WTC11 (cell line): ENCODE data around the gene SETX. TPM values are rescaled to one million over a fixed set of nuclear protein-coding genes. Genes with fewer than 3 reads are reported as not detected.

Experiments used
- ATAC-seq: fragments of 200-7000 bp; cut with Tn5 transposase; 2 replicates; pipeline ENCODE4 v1.10.0; 2021; ENCODE audit warnings: mild to moderate bottlenecking, moderate library complexity
- CTCF ChIA-PET: fragments of 300-600 bp; sonication (Branson Sonifier 250); formaldehyde crosslinking; loops from one replicate; lab custom pipeline; 2021; ENCODE audit warnings: antibody characterized with exemption; lab: Charles Lee
- POLR2A ChIA-PET: fragments of 350-600 bp; sonication (Branson Sonifier 250); formaldehyde crosslinking; loops from one replicate; lab custom pipeline; 2021; ENCODE audit warnings: antibody characterized with exemption; lab: Charles Lee
- DNase-seq: peaks from one replicate; pipeline ENCODE4 v3.0.0; 2021; ENCODE audit warnings: low spot score
- H3K27ac Mint-ChIP-seq: 2 replicates; pipeline ENCODE4 v1.8.0; 2021; ENCODE audit warnings: mixed read lengths
- H3K27me3 Mint-ChIP-seq: 2 replicates; pipeline ENCODE4 v1.8.0; 2021; ENCODE audit warnings: low read depth, mild to moderate bottlenecking, moderate library complexity, mixed read lengths
- H3K36me3 Mint-ChIP-seq: 2 replicates; pipeline ENCODE4 v1.8.0; 2021; ENCODE audit warnings: mixed read lengths
- H3K4me1 Mint-ChIP-seq: 2 replicates; pipeline ENCODE4 v1.8.0; 2022; ENCODE audit warnings: mixed read lengths
- H3K4me3 Mint-ChIP-seq: 2 replicates; pipeline ENCODE4 v1.8.0; 2021; ENCODE audit warnings: mild to moderate bottlenecking, moderate library complexity, mixed read lengths
- H3K9me3 Mint-ChIP-seq: 2 replicates; pipeline ENCODE4 v1.8.0; 2021; ENCODE audit warnings: mixed read lengths
- ATF2 ChIP-seq: sonication (generic); formaldehyde crosslinking; IDR thresholded peaks from 2 replicates; pipeline ENCODE4 v1.8.1; 2022; ENCODE audit warnings: low read depth, missing genetic modification reagents, borderline replicate concordance
- EMX1 ChIP-seq: fragments of 250-450 bp; sonication (Bioruptor Pico); IDR thresholded peaks from 2 replicates; pipeline ENCODE4 v1.8.0; 2021; ENCODE audit warnings: mild to moderate bottlenecking
- MLX ChIP-seq: sonication (generic); formaldehyde crosslinking; IDR thresholded peaks from 2 replicates; pipeline ENCODE4 v1.8.1; 2023; ENCODE audit warnings: mild to moderate bottlenecking, missing genetic modification reagents, moderate library complexity
- MXD4 ChIP-seq: fragments of 250-450 bp; sonication (Bioruptor Pico); IDR thresholded peaks from 2 replicates; pipeline ENCODE4 v1.8.0; 2021; ENCODE audit warnings: mild to moderate bottlenecking, moderate library complexity, borderline replicate concordance
- NFATC4 ChIP-seq: fragments of 250-450 bp; sonication (Bioruptor Pico); IDR thresholded peaks from 2 replicates; pipeline ENCODE4 v1.9.0; 2021; ENCODE audit warnings: mild to moderate bottlenecking
- NR3C1 ChIP-seq: sonication (generic); formaldehyde crosslinking; conservative IDR thresholded peaks from 2 replicates; pipeline ENCODE4 v1.8.1; 2023; ENCODE audit warnings: low read depth, mild to moderate bottlenecking, missing genetic modification reagents
- RELA ChIP-seq: sonication (generic); formaldehyde crosslinking; IDR thresholded peaks from 2 replicates; pipeline ENCODE4 v1.8.1; 2022; ENCODE audit warnings: missing genetic modification reagents, mild to moderate bottlenecking, borderline replicate concordance
- SOX15 ChIP-seq: fragments of 250-450 bp; sonication (Bioruptor Pico); IDR thresholded peaks from 2 replicates; pipeline ENCODE4 v1.9.0; 2021; ENCODE audit warnings: mild to moderate bottlenecking
- TEAD1 ChIP-seq: sonication (generic); formaldehyde crosslinking; IDR thresholded peaks from 2 replicates; pipeline ENCODE4 v1.8.0; 2022; ENCODE audit warnings: mild to moderate bottlenecking, missing genetic modification reagents
- ZNF121 ChIP-seq: sonication (generic); formaldehyde crosslinking; IDR thresholded peaks from 2 replicates; pipeline ENCODE4 v1.8.0; 2023; ENCODE audit warnings: missing genetic modification reagents
- ZNF138 ChIP-seq: sonication (generic); formaldehyde crosslinking; conservative IDR thresholded peaks from 2 replicates; pipeline ENCODE4 v1.8.1; 2022; ENCODE audit warnings: mild to moderate bottlenecking, moderate library complexity, missing genetic modification reagents
- ZNF317 ChIP-seq: sonication (generic); formaldehyde crosslinking; IDR thresholded peaks from 2 replicates; pipeline ENCODE4 v1.8.1; 2023; ENCODE audit warnings: low read depth, mild to moderate bottlenecking, moderate library complexity, missing genetic modification reagents, borderline replicate concordance
- ZNF532 ChIP-seq: fragments of 250-450 bp; sonication (Bioruptor Pico); IDR thresholded peaks from 2 replicates; pipeline ENCODE4 v1.9.0; 2021; ENCODE audit warnings: mild to moderate bottlenecking, borderline replicate concordance
- total RNA-seq: library from RNA; stranded (reverse); gene quantifications from 3 replicates; pipeline ENCODE4 v1.2.3, GENCODE V29; 2021
- TF ChIP-seq, protein P1 (sequence below): sonication (generic); formaldehyde crosslinking; IDR thresholded peaks from 2 replicates; pipeline ENCODE4 v1.8.0; 2022; ENCODE audit warnings: mild to moderate bottlenecking, missing genetic modification reagents
- TF ChIP-seq, protein P2 (sequence below): sonication (generic); formaldehyde crosslinking; IDR thresholded peaks from 2 replicates; pipeline ENCODE4 v1.8.1; 2023; ENCODE audit warnings: mild to moderate bottlenecking, missing genetic modification reagents, moderate library complexity
- TF ChIP-seq, protein P3 (sequence below): sonication (generic); formaldehyde crosslinking; IDR thresholded peaks from 2 replicates; pipeline ENCODE4 v1.8.1; 2023; ENCODE audit warnings: mild to moderate bottlenecking, missing genetic modification reagents
- TF ChIP-seq, protein P4 (sequence below): sonication (generic); formaldehyde crosslinking; IDR thresholded peaks from 2 replicates; pipeline ENCODE4 v1.8.1; 2022; ENCODE audit warnings: mild to moderate bottlenecking, missing genetic modification reagents, moderate library complexity, borderline replicate concordance

The SETX gene
- total RNA-seq, 1 experiment from 2014 or later = 30.1 TPM

DNA sequence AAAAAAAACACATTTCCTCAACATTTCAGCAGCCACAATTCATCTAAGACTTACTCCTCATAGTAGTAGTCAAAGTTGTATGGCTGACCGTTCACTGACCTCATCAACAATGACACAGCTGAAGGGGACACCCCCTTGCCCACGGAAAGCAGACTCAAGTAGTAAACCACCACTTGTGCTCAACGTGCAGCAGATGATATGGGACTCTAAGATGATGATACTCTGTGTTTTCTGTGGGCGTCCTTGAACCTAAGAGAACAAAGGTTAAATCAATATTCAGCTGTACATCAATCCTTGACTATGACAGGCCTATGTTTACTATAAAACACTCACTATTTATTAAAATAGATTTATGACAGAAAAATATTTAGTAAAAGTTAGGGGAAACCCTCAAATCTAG is 71.6 kb downstream of the SETX start:
- peaks cover 69% of the 10 kb centered on the region for H3K36me3 Mint-ChIP-seq
- H3K27ac Mint-ChIP-seq = no peak overlapping the region
- no peaks in the 10 kb centered on the region for H3K4me1 Mint-ChIP-seq
- TF ChIP-seq ZNF138 (CRISPR knock-in tag) (no peak), SOX15 (CRISPR knock-in tag) (no peak), ZNF121 (no peak), NR3C1 (CRISPR knock-in tag) (no peak), RELA (CRISPR knock-in tag) (no peak), EMX1 (CRISPR knock-in tag) (no peak), TEAD1 (CRISPR knock-in tag) (no peak), MLX (CRISPR knock-in tag) (no peak), ZNF532 (no peak), NFATC4 (no peak), ZNF317 (CRISPR knock-in tag) (no peak), ATF2 (no peak), MXD4 (CRISPR knock-in tag) (no peak)
- TF ChIP-seq, protein P1, sequence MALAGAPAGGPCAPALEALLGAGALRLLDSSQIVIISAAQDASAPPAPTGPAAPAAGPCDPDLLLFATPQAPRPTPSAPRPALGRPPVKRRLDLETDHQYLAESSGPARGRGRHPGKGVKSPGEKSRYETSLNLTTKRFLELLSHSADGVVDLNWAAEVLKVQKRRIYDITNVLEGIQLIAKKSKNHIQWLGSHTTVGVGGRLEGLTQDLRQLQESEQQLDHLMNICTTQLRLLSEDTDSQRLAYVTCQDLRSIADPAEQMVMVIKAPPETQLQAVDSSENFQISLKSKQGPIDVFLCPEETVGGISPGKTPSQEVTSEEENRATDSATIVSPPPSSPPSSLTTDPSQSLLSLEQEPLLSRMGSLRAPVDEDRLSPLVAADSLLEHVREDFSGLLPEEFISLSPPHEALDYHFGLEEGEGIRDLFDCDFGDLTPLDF (CRISPR knock-in tag) = no peak
- TF ChIP-seq, protein P2, sequence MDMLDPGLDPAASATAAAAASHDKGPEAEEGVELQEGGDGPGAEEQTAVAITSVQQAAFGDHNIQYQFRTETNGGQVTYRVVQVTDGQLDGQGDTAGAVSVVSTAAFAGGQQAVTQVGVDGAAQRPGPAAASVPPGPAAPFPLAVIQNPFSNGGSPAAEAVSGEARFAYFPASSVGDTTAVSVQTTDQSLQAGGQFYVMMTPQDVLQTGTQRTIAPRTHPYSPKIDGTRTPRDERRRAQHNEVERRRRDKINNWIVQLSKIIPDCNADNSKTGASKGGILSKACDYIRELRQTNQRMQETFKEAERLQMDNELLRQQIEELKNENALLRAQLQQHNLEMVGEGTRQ (CRISPR knock-in tag) = no peak
- TF ChIP-seq, protein P3, sequence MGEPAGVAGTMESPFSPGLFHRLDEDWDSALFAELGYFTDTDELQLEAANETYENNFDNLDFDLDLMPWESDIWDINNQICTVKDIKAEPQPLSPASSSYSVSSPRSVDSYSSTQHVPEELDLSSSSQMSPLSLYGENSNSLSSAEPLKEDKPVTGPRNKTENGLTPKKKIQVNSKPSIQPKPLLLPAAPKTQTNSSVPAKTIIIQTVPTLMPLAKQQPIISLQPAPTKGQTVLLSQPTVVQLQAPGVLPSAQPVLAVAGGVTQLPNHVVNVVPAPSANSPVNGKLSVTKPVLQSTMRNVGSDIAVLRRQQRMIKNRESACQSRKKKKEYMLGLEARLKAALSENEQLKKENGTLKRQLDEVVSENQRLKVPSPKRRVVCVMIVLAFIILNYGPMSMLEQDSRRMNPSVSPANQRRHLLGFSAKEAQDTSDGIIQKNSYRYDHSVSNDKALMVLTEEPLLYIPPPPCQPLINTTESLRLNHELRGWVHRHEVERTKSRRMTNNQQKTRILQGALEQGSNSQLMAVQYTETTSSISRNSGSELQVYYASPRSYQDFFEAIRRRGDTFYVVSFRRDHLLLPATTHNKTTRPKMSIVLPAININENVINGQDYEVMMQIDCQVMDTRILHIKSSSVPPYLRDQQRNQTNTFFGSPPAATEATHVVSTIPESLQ (CRISPR knock-in tag) = no peak
- TF ChIP-seq, protein P4, sequence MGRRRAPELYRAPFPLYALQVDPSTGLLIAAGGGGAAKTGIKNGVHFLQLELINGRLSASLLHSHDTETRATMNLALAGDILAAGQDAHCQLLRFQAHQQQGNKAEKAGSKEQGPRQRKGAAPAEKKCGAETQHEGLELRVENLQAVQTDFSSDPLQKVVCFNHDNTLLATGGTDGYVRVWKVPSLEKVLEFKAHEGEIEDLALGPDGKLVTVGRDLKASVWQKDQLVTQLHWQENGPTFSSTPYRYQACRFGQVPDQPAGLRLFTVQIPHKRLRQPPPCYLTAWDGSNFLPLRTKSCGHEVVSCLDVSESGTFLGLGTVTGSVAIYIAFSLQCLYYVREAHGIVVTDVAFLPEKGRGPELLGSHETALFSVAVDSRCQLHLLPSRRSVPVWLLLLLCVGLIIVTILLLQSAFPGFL = no peak
- TF ChIP-seq, all 79 proteins: peak for 0
- H3K4me3 Mint-ChIP-seq = no peak overlapping the region
- DNase-seq (no peak), ATAC-seq (no peak)
- CTCF ChIA-PET = no interaction called here
- H3K27me3 Mint-ChIP-seq = no peaks in the 10 kb centered on the region
- POLR2A ChIA-PET = no interaction called here
- no peaks in the 10 kb centered on the region for H3K9me3 Mint-ChIP-seq
